NCI-H128 (cell line): ENCODE results near the gene PDK4.
A peak's percentile ranks its signal among the peaks of the same experiment; 100 is the strongest.

Experiments used
- DNase-seq: peaks from one replicate; lab custom pipeline; 2025; ENCODE audit not compliant: unreplicated experiment; lab: John Stamatoyannopoulos, UW

The PDK4 gene

DNA sequence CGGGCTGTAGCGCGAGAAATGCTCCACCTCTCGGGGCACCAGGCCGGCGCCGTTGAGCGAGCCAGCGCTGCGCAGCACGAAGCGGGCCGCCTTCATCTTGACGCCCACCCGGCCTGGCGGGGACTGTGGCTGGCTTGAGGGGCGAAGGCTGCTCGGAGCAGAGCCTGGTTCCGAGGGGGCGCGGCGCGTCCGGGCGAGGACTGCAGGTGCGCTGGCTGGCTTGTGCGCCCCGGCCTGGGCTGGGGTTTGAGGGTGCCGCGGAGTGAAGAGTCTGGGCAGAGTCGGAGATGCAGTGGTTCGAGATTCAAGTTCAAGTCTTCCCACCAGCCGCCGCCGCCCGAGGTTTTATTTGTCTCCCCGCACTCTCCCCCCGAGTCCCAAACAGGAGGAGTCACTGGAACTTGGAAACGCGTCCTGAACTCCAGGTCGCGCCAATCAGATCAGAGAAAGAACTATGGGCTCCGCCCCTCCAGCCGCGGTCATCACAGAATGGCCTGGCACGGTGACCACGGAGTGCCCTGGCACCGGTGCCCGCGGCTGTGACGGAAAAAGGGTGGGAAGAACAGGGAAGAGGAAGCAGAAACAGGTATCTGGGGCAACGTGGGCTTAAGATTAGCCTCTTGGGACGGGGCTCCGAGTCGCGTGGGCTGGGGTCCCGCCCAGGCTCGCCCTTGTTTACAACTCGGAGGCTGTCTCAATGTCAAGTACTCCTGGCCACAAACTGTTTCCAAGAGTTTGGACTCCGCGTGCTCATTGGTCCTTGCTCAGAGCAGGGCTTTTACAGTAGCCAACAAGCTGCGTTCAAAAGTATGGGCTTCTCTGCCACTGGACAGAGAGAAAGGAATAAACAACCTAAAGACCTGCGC, at the start of gene PDK4:
Gene PDK4 (minus strand): TSS at position 319 of the 866 bp plus-strand sequence. CDS start 223 bp downstream, at position 96.
- DNase-seq, result no peak

DNA sequence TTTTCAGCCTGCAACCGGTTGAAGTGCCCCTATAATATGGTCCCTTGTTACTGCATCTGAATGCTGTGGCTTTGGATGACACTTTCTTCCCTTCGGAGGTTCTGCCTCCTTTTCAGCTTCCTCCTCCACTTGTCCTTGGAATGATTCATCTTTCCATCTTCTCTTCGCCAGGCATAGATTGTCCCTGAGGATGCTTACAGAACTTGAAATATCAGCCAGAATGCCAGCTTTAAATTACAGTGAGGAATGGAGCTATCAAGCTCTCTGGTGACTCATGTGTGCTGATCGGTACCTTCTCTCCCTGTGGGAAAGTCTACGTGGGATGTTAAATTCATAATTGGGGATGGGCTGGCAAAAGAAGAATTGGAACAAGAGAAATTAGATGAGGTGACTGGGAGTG, 45.9 kb upstream of the PDK4 start:
- DNase-seq, result no peak

DNA sequence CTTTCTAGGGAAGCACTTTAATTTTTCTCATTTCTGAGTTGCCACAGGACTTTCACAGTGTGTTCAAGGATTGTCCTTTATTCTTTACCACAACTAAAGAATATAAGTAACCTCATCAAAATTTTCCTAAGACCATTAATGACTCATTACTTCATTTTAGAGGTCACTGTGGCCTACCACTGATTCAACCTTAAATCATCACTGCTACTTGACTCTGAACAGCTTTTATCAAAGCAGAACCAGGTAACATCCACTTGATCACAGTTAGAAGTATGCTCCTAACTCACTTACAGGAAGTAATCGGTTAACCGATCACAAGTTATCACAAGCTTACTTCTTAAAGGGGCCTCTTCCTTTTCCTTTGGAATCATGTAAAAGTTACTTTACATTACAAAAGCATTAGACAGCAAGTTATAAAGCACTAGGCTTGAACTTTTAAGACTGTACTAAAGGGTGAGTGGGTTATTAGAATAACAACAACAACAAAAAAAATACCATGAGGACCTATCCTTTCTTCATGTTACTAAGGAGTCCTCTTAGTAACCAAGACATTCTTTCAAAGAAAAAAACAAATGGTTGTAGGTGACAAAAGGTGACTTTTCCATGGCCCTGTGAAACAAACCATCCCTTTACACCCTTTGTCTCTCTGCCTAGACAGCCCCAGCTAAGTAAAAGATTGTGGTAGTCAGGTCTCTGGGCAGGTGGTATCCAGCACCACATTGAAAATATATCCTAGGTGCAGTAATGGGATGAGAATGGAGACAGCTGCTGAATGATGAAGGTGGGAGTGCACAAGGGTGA, 40.0 kb upstream of the PDK4 start:
- DNase-seq, result no peak

DNA sequence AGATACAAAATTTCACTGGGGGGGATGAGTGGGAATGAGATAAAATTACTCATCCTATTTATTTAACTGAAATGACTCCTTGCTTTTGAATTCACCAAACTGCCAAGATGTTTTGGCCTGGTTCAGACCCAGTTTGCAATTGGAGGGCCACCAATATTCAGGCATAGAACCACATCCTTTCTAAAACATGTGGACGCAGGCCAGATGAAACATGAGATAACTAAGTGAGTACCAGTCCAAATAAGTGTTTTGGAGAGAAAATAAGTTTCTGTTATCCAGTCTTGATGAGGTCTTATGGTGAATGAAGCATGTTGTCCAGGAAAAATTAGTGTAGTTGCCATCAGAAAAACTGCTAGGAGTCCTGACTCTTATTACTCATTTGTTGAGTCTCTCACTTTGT, 36.3 kb upstream of the PDK4 start:
- DNase-seq, result no peak

DNA sequence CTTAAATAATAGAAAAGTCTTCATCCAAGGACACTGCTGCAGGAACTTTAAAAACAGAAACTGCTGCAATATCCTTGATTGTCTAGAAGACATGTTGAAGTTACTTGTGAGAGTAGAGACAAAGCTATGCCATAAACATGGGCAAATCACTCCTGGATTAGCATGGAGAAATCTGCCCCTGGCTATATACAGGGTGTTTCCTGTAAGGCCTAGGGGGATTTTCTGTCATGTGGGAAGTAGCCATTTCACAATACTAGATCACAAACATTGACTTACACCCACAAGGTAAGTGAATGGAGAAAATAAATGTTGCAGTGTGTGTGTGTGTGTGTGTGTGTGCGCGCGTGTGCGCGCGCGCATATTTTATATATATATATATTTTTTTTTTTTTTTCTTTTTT, 35.2 kb upstream of the PDK4 start:
- no peak for DNase-seq

DNA sequence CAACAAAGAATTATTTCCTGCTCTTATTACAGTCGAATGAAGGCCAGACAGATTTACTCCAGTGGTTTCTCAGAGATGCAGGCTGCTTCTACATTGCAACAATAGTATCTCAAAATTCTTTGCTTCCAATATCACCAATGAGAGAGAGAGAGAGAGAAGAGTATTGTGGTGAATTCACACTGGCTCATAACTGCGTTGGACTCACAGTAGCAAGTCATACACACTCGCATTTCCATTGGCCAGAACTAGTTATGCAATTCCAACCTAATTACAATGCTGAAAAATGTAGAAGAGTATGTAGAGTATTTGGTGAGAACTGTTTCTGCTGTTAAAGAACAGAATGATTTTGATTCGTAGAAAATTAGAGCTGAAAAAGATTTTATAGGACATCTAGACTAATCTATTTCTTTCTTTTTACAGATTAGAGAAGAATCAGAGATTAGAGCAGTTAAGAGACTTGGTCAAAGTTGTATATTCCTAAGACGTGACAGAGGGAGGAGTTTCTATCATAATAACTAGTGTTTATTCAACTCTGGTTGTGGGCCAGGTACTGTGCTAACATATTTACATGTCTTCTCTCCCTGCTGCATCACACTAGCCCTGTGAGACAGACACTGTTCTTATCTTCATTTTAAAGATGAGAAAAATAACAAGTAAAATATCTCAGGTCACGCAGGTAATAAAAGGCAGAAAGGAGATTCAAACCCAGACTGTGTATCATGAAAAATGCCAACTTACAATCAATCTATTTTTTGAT, 34.6 kb upstream of the PDK4 start:
- DNase-seq, result no peak

DNA sequence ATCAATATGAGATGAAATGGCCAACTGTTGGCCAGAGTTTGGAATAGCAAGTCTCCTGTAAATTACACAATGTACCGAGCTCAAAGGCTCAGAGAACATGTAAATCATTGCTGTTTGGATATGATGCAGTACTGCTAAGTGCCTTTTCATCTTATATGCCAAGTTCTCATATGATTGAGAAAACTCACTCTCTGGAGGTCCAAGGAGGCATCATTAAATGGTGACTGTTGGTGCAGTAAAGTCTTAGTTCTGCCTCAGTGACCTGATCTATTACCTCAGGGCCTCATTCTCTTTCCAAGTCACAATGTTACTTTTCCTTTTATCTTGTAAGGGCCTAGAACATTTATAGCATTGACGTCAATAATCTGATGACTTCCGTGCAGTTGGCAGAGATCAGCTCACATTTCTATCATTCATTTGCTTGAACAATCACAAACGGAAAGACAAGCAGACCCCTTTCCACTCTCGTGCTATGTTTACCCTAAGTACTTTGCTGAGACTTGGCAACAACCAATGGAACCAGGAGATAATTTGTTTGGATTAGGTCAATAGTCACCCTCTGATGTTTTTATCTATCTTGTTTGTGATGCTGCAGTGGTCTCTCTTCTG, 32.6 kb upstream of the PDK4 start:
- DNase-seq, result no peak

DNA sequence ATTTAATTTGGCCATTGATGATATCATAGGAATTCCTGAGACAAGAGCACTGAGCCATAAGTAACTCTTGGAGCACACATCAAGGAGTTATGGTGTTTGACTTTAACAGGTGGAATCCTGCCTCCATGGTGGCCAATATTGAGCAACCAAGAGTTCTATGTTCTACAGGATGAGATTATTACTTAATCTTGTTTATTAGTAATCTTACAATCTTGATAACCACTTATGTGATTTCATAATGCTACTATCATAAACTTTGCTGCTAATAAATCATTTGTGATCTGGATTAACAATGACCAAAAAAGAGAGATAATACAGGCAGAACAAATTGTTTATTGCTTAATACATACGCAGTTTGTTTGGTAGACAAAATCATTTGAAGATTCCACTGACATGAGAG, 27.5 kb upstream of the PDK4 start:
- DNase-seq, result no peak

DNA sequence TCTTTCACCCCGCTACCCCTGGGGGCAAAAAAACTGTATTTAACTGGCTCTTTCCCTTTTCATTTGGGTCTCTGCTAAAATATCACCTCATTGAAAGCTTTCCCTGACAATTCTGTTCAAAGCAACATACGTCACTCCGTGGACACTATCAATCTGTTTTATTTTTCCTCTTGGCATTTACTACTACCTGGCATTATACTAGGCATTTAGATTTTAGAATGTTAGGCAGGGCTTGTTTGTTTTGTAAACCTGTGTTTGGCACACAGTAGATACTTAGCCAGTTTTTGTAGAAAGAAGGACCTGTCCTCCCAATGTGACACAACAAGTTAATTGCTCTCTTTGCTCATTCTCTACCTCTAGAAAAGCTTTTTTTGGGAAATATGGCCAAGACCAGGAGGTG, 26.5 kb upstream of the PDK4 start:
- no peak for DNase-seq

DNA sequence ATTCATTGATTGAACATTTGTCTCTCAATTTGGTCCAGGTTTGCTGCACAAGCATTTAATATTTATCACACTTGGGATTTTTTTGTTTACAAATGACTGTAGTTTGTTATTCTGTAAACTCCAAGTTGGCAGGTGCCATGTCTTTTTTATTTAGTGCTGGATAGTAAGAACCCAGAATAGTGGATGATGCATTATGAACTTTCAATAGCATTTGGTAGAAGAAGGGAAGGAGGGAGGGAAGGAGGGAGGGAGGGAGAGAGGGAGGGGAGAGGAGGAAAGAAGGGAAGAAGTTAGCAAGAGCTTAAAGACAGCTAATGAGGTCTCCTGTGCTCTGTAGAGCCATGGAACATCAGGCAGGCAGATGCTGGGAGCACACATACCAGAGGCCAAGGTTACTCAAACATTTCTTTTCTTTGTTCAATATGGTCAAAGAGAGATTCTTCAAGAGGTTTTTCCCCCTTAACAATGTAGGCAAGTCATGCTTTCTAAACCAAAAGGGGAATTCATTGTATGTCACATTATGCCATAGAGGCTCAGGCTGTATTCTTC, 25.8 kb upstream of the PDK4 start:
- DNase-seq, result no peak

DNA sequence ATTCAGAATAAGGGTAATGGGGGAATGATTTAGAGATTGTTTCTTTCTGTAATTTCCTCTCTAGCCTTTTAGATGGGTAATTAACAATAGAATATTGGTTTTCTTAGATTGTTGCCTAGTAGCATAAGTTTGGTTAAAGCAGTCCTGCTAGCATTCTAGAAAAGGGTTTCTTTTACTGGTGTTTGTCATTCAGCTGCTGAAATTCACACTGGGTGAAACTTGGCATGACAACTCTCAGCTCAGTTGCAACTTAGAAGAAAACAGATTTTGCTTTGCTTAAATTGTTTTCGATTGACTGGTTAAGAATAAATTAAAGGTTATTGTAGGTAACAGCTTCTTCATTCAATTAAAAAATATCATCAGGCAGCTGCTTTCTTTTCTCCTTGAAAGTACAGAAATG, 25.1 kb upstream of the PDK4 start:
- no peak for DNase-seq

DNA sequence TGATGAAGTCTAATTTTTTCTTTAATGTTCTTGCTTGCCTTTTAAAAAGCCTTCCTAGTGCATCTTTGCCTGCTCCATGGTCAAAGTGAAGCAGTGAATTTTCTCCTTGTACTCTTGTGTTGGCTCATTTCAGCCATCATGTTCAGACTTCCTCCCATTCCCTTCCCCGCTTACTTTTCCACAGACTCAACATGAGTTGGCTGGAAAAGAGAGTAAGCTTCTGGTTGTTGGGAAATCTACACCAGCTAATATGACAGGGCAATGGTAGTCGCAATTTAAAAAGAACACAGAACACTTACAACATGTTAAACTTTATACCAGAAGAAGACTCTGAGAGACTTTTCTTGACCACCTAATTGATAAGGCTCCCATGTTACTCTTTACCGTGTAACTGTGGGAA, 24.3 kb upstream of the PDK4 start:
- DNase-seq, result no peak

DNA sequence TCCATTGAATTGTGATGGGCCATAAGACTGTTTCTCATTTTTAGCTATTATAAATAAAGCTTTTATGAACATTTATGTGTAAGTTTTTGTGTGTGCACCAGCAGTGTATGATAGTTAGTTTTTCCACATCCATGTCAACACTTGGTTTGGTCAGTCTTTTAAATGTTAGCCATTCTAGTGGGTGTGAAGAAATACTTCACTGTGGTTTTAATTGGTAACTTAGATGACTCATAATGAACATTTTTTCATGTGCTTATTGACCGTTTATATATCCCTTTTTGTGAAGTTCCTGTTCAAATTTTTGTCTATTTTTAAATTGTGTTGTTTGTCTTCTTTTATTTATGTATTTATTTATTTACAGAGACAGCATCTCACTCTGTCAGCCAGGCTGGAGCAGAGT, 23.6 kb upstream of the PDK4 start:
- no peak for DNase-seq

DNA sequence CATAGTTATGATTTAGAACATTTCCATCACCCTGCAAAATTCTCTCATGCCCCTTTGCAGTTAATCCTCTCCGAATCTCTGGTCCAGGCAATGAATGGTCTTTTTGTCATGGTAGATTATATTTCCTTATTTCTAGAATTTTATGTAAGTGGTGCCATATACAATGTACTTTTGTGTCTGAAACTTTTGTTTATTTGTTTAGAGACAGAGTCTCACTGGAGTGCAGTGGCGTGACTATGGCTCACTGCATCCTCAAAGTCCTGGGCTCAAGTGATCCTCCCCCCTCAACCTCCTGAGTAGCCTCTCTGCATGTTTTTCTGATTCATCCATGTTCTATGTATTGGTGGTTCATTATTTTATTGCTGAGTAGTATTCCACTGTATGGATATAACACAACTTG, 23.2 kb upstream of the PDK4 start:
- DNase-seq, result no peak

DNA sequence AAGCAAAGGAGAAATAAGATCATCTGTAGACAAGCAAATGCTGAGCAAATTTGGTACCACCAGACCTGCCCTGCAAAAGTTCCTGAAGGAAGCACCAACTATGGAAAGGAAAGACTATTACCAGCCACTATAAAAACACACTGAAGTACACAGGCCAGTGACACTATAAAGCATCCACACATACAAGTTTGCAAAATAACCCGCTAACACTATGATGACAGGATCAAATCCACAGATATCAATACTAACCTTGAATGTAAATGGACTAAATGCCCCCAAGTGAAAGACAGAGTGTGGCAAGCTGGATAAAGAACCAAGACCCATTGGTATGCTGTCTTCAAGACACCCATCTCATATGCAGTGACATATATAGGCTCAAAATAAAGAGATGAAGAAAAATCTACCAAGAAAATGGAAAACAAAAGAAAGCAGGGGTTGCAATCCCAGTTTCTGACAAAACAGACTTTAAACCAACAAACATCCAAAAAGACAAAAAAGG, 18.2 kb upstream of the PDK4 start:
- DNase-seq, result no peak

DNA sequence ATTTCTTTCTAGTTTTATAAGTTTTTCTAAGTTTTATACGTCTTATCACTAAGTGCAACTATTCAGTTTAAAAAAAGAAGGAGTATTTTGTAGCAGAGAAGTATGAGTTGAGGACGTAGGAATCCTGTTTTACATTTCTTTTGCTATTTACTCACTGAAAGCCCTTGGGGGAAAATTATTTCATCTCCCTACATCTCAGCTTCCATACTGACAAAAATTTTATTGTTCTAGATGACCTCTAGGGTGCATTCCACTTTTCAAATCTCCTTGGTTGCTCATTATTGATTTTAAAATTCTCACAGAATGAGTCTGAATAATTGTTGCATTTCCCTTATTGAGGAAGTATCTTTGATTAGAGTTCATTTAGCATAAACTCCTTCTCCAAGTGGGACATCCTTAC, 14.9 kb upstream of the PDK4 start:
- no peak for DNase-seq

DNA sequence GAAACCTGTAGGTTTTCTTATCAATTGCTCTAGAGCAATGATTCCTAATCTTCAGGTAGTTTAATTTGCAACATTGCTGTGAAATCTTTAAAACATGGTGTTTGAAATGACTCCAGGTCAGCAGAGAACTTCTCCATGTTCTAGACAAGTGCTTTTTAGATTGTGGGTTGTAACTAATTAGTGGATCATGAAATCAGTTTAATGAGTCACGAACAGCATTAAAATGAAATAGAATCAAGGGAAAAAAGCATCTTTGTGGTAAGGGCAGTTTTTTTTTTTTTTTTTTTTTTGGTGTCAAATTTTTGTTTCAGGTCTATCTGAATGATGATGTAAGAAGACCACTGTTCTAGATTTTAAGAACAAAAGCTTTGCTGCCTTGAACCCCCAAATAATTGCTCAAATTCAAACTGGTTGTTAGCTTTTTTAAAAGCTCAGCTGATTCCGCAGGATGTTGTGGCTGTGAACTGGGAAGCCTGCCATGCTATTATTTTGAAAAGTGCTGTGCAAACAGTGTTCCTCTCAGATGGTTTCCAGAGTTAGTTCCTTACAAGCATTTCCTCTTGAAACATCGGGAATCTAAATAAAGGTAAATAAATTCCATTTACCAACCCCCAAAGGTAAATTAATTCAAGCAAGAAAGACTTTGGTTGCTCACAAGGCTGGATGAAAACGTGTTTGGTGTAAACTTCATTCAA, 13.1 kb upstream of the PDK4 start:
- peak; percentile 13 for DNase-seq

DNA sequence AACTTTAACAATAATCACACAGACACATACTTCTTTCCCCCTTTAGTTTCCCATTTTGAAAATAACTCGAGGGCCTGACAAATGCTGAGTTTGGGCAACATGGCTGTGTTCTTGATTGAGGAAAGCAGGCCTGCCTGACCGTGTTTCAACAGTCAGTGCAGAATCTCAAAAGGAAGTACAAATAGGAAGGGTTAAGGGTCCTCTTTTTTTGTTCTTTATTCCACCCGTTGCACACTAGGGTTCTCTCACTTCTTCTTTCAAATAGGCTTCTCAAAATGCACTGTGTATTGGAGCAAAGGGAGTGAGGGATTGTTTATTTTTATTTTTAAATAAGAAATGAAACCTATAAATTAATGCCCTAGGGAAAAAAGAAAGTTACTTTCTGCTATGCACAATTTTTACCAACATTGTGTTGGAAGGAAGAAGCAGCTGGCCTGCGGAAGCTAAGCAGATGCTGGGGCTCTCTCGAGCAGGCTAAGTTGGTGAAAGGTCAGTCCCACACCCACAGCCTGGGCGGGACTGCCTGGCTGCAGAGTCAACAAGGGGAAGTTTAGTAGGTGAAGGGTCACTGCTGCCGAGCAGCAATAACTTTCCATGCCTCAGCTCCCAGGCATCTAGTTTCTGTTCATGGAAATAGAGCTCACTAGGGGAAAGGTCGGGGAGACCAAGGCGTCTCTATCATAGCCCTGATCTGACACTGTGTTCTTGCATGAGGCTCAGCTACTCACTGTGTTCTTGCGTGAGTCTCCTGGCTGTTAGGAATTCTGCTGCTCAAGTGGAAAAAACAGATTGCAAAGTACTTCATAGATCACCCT, 12.2 kb upstream of the PDK4 start:
- no peak for DNase-seq

DNA sequence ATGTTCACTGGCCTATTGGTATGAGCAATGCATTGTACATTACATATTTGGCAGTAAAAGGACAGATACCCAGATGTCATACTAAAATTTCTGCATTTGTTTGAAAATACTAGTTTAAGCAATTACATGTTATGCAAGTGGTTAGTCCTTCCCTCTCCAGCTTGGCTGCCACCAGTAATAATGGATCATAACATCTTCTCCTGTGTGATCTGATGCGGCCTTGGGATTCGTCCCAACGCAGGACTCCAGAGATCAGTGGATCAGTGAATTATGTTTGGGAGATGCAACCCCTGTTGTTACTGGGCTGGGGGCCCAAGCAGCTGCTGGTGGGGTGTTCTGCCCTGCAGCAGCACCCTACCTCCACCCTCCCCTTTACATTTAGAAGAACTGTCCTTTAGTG, 11.2 kb upstream of the PDK4 start:
- no peak for DNase-seq
